Fibroblast of skin of right biceps (primary cell): ENCODE data around the gene NECTIN2.
"Not testable (repeated sequence)": the region's sequence is repeated elsewhere in the genome, so short reads cannot be mapped to it uniquely, and the experiment has no call there.

Experiments
- DNase-seq: peaks from one replicate; pipeline ENCODE4 v3.0.0-alpha.2; 2013

The NECTIN2 gene

GRCh38 chr19:44817725-44818465 is 28.2 kb upstream of the NECTIN2 start:
- no peak for DNase-seq

- DNase-seq = no peak
Observed at GRCh38 chr19:44818466-44819031, 27.5 kb upstream of the NECTIN2 start.

GRCh38 chr19:44819246-44819832 is 26.8 kb upstream of the NECTIN2 start:
- no peak for DNase-seq

- no peak for DNase-seq
Observed at GRCh38 chr19:44820648-44821609, 25.2 kb upstream of the NECTIN2 start.

GRCh38 chr19:44822177-44822576 is 23.9 kb upstream of the NECTIN2 start:
- no peak for DNase-seq

- DNase-seq = no peak
Observed at GRCh38 chr19:44822670-44823372, 23.3 kb upstream of the NECTIN2 start.

GRCh38 chr19:44823373-44823698 is 22.8 kb upstream of the NECTIN2 start:
- no peak for DNase-seq

GRCh38 chr19:44824761-44825160 is 21.3 kb upstream of the NECTIN2 start:
- DNase-seq = no peak

- not testable (repeated sequence) for DNase-seq
Observed at GRCh38 chr19:44832875-44833274, 13.2 kb upstream of the NECTIN2 start.

GRCh38 chr19:44834399-44834798 is 11.7 kb upstream of the NECTIN2 start:
- not testable (repeated sequence) for DNase-seq

- DNase-seq = no peak
Observed at GRCh38 chr19:44839276-44839675, 6.8 kb upstream of the NECTIN2 start.

GRCh38 chr19:44840811-44841210 is 5.3 kb upstream of the NECTIN2 start:
- no peak for DNase-seq

GRCh38 chr19:44841231-44841630 is 4.9 kb upstream of the NECTIN2 start:
- DNase-seq = no peak

GRCh38 chr19:44845286-44845611 is 848 bp upstream of the NECTIN2 start:
- DNase-seq = no peak

- DNase-seq = peak; percentile 66
Observed at GRCh38 chr19:44846455-44847143, 502 bp downstream of the NECTIN2 start.

- DNase-seq = peak; percentile 52
Observed at GRCh38 chr19:44847144-44848035, 1.3 kb downstream of the NECTIN2 start.

- peak; percentile 26 for DNase-seq
Observed at GRCh38 chr19:44848036-44848811, 2.1 kb downstream of the NECTIN2 start.

- no peak for DNase-seq
Observed at GRCh38 chr19:44848812-44849447, 2.8 kb downstream of the NECTIN2 start.

GRCh38 chr19:44850641-44851109 is 4.6 kb downstream of the NECTIN2 start:
- DNase-seq = no peak

- no peak for DNase-seq
Observed at GRCh38 chr19:44851427-44851826, 5.3 kb downstream of the NECTIN2 start.
